ENCODE data around the gene PDXP.

DNA sequence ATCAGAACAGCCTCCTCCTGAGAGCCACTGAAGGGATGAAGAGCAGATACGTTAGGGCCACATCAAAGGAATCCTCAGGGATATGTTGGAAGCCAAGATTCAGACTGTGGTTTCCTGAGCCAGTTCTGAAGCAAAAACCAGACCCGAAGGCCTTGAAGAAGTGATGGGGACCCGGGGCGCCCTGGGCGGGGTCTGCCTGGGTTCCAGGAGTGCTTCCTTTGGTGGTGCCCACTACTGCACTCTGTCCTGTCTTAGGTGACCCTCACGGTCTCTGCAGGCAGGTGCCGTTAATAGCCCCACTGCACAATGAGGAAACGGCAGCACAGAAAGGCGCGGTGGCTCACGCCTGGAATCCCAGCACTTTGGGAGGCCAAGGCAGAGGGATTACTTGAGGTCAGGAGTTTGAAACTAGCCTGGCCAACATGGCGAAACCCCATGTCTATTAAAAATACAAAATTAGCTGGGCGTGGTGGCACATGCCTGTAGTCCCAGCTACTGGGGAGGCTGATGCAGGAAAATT, 31.9 kb upstream of the PDXP start:
- TF ChIP-seq, protein P1, sequence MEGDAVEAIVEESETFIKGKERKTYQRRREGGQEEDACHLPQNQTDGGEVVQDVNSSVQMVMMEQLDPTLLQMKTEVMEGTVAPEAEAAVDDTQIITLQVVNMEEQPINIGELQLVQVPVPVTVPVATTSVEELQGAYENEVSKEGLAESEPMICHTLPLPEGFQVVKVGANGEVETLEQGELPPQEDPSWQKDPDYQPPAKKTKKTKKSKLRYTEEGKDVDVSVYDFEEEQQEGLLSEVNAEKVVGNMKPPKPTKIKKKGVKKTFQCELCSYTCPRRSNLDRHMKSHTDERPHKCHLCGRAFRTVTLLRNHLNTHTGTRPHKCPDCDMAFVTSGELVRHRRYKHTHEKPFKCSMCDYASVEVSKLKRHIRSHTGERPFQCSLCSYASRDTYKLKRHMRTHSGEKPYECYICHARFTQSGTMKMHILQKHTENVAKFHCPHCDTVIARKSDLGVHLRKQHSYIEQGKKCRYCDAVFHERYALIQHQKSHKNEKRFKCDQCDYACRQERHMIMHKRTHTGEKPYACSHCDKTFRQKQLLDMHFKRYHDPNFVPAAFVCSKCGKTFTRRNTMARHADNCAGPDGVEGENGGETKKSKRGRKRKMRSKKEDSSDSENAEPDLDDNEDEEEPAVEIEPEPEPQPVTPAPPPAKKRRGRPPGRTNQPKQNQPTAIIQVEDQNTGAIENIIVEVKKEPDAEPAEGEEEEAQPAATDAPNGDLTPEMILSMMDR (IDR thresholded peaks at IDR 0.05; ENCODE audit: poor library complexity, severe bottlenecking): no peak
- no peak for TF ChIP-seq RAD21 (conservative IDR thresholded peaks at IDR 0.05)

Data from neural cell (in vitro differentiated cells).